Gastrocnemius medialis (tissue), 4 donors: ENCODE measurements around the gene RHOT2.

Experiments used
- POLR2A ChIP-seq, 2 donors: fragments of 450-650 bp; IDR thresholded peaks; one replicate each; pipeline ENCODE4 v1.6.1; 2017; ENCODE audit warnings: antibody characterized with exemption in 2 of 2, mild to moderate bottlenecking in 2 of 2, moderate library complexity in 2 of 2
- TF ChIP-seq, protein P1 (sequence below), 5 experiments: fragments of 450-650 bp in 3 of 5; fragments of 200-600 bp in 2 of 5; sonication (generic) in 2 of 5; IDR thresholded peaks in 4 of 5; conservative IDR thresholded peaks in 1 of 5; 1 replicate in 4 of 5; 2 replicates in 1 of 5; pipeline ENCODE4 v1.5.1; 2016 to 2019; ENCODE audit warnings: antibody characterized with exemption in 5 of 5, mild to moderate bottlenecking in 3 of 5, moderate library complexity in 3 of 5

- TF ChIP-seq, protein P1, sequence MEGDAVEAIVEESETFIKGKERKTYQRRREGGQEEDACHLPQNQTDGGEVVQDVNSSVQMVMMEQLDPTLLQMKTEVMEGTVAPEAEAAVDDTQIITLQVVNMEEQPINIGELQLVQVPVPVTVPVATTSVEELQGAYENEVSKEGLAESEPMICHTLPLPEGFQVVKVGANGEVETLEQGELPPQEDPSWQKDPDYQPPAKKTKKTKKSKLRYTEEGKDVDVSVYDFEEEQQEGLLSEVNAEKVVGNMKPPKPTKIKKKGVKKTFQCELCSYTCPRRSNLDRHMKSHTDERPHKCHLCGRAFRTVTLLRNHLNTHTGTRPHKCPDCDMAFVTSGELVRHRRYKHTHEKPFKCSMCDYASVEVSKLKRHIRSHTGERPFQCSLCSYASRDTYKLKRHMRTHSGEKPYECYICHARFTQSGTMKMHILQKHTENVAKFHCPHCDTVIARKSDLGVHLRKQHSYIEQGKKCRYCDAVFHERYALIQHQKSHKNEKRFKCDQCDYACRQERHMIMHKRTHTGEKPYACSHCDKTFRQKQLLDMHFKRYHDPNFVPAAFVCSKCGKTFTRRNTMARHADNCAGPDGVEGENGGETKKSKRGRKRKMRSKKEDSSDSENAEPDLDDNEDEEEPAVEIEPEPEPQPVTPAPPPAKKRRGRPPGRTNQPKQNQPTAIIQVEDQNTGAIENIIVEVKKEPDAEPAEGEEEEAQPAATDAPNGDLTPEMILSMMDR (IDR thresholded peaks at IDR 0.05 in 4 of 5, conservative IDR thresholded peaks at IDR 0.05 in 1 of 5): peak in 2 of 5 experiments; percentile 19 to 34
- peak; percentile 70 to 71 for TF ChIP-seq POLR2A (IDR thresholded peaks at IDR 0.05)
Measured at GRCh38 chr16:720990-721764, 53.2 kb downstream of the RHOT2 start, which contains the start of gene ANTKMT.
